Germinal center (tissue), 1 donor: ENCODE data around the gene CD40.

ENCODE experiments used
- DNase-seq: peaks from one replicate; pipeline ENCODE4 v3.0.0; 2012; ENCODE audit warnings: mixed read lengths, low spot score

Gene CD40

DNA sequence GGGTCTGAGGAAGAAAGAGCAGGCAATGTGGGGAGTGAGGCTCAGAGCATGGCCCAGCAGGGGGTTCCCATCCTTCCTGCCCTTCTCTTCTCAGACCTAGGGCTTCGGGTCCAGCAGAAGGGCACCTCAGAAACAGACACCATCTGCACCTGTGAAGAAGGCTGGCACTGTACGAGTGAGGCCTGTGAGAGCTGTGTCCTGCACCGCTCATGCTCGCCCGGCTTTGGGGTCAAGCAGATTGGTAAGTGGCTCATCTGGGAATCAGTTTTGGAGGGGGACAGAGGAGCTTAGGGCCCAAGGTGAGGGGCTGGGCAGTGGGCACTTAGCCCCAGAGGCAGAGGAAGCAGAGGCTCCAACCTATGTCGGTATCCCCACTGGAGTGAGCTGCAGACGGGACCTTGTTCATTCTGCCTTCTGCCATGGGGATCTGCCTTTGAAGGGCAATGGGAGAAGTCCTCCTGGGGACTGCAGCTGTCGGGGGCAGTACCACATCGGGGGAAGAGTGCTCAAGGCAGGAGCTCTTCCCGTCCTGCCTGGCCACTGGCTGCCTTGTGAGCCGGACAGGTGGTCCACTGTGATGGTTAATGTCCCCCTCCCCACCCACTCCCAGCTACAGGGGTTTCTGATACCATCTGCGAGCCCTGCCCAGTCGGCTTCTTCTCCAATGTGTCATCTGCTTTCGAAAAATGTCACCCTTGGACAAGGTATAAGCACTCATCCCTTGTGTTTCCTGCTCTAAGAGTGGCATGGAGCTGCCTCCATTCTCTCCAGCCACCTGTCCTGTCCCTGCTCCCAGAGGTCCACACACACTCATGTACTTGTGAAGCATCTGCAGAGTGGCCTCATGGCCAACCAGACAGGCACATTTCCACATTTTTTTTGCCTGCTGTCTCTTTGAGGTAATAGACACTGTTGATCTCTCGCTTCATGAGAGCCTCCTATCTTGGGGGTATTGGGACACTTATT is 4.7 kb downstream of the CD40 start:
- no peak for DNase-seq

DNA sequence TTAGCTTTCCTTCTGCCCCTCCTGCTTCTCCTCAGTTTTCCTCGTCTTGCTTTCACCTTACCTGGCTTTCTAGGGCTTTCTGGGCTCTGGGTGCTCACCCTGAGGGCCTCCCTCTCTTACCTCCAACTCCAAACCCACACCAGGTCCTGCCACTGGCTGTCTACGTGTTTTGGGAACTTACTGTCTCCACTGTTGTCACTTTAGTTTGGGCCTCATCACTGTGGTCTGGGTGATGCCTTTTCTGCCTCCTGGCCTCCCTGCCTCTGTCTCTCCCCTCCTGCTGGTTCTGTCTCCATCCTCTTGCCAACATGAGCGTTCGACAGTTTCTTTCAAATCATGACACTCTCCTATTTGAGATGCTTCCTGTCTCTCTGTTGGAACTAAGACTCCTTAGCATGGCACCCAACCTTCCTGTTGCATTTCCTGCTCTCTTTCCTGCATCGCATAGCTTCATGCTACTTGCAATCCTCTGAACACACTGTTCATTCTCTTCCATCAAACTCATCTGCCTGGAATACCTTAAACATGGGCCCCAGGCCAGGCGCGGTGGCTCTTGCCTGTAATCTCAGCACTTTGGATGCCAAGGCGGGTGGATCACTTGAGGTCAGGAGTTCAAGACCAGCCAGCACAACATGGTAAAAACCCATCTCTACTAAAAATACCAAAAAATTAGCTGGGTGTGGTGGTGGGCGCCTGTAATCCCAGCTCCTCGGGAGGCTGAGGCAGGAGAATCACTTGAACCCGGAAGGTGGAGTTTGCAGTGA is 5.5 kb downstream of the CD40 start:
- no peak for DNase-seq

DNA sequence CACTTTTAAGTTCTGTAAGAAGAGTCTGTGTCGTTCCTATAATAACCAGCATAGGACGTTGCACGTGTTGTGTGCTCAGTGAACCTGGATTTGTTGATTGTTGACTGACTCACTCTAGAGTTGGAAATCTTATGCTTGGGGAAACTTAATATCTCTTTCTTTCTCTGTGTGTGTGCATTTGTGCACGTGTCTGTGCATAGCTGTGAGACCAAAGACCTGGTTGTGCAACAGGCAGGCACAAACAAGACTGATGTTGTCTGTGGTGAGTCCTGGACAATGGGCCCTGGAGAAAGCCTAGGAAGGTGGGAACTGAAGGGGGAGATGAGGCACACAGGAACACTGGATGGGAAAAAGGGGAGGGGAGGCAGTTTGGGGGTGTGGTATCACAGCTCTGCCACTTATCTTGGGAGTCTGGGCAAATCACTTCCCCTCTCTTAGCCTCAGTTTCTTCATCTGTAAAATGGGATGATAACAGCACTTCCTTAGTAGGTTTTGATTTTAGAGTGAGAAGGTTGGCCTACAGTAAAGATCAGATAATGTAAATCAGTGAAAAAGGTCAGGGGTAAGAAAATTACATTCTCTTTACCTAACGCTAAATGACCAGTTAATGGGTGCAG is 8.4 kb downstream of the CD40 start:
- no peak for DNase-seq

DNA sequence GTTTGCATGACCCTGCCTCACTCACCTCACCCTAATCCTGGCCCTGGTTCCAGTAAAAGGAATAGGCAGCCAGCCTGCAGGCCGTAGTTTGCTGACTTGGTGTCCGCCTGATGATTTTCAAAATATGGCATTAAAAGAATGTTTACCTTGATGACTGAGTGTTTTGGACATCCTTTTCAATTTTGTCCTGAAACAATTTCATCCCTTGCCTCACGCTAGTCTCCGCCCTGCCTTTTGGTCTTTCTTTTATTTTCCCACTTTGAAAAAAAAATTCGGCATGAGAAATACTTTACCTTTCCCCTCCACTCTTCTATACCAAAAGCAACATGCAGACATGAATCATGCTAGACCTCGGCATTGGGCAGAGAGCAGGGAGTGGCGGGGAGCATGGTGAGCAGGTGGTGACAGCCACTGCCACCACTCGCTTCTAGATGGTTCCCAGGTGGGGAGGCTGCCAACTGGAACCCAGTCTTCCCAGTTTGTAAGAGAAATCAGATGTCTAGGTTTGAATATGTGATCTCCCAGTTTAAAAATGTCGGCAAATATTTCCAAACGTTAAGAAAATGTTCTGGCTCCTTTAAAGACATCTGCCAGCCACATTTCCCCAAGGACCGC is 9.4 kb downstream of the CD40 start:
- no peak for DNase-seq

DNA sequence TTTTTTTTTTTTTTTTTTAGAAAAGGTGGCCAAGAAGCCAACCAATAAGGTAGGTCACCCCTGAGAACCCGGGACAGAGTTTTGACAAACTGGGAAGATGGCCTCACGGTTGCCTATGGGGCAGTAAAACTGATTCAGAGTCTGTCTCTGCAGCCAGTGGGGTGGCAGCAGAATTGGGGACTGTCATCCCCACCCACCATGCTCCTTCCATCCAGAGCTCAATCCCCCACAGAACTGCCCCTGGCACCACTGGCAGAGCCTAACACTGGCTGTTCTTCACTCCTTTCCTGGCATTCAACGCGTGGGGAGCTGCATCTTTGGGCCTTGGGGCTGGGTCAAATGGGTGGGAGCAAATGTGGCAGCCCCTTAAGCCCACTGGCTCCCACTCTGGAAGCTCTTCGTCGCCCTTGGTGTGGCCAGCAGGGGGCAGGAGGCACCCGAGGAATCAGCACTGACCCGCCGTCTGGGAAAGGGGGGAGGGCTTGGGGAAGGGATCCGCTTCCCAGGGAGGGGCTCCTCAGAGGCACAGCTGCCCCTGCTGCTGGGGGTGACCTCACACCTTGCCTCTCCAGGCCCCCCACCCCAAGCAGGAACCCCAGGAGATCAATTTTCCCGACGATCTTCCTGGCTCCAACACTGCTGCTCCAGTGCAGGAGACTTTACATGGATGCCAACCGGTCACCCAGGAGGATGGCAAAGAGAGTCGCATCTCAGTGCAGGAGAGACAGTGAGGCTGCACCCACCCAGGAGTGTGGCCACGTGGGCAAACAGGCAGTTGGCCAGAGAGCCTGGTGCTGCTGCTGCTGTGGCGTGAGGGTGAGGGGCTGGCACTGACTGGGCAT is 10.4 kb downstream of the CD40 start:
- DNase-seq = no peak

DNA sequence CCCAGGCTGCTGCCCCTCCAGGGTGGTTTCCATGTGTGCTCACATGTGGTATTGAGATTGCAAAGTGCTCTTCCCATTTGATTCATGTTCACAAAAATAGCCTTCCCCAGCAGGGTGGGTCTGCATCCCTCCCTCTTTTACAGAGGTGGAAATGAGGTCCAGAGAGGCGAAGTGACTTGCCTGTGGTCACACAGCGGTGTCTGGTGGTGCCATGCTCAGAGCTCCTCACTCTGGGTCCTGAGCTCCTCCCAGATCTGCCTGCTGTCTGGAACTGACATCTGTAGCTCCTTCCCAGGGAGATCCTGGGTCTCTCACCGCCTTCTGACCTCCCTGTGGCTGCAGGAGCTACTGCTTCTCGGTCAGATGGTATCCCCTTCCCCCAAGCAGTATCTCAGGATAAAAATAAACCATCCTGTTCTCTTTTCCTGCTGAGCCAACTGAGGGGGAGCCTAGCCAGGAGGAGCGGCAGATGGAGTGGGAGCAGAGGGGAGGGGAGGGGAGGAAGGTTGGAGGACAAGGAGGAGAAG is 11.9 kb downstream of the CD40 start:
- DNase-seq = no peak

DNA sequence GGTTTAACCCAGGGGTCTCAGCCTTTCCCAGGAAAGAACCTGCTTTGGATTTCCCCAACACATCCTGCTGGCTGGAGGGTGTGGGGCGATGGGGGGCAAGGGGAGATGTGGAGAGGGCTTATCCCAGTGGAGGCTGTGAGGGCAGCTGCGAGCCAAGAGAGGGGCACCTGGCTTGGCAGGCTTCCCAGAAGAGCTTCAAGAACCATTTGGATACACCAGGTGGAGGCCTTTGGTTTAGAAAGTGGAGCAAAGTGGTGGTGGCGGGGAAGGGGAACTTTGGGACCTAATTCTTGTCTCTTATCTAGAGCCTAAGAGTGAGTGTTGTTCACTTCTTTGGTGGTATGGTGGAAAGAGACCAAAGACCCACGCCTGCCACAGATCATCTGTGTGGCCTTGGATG is 12.4 kb downstream of the CD40 start:
- no peak for DNase-seq

DNA sequence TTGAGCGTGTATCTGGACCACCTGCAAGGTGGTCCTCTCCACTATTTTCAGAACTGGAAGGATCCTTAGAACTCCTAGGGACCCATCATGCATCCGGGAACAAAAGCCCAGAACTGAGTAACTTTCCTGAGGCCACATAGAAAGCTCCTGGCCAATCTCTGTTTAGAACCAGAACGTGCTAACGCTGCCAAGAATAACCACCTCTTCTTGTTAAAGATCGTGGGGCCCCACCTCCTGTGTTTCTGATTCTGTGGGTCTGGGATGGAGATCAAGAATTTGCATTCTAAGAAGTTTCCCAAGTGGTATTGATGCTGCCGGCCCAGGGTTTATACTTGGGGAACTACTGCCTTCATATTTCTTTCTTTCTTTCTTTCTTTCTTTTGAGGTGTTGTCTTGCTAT is 13.3 kb downstream of the CD40 start:
- DNase-seq = no peak

DNA sequence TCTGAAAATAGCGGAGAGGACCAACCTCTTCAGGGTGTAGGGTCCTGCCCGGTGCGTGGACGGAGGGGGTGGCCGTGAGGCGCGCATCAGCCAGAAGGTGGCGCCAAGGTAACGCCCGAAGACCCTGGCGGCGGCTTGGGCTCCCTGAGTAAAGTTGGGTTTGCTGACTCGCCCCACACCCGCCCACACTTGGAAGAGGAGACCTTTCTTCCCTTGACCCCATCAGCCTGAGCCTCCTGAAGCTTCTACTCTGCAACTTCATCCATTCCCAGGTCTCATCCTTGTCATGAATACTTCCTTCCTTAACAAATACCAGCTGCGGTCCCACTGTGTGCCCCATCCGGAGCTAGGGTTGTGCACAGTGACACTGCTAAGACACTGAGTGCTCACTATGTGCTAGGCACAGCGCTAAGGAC is 14.6 kb downstream of the CD40 start:
- DNase-seq = peak; percentile 77

DNA sequence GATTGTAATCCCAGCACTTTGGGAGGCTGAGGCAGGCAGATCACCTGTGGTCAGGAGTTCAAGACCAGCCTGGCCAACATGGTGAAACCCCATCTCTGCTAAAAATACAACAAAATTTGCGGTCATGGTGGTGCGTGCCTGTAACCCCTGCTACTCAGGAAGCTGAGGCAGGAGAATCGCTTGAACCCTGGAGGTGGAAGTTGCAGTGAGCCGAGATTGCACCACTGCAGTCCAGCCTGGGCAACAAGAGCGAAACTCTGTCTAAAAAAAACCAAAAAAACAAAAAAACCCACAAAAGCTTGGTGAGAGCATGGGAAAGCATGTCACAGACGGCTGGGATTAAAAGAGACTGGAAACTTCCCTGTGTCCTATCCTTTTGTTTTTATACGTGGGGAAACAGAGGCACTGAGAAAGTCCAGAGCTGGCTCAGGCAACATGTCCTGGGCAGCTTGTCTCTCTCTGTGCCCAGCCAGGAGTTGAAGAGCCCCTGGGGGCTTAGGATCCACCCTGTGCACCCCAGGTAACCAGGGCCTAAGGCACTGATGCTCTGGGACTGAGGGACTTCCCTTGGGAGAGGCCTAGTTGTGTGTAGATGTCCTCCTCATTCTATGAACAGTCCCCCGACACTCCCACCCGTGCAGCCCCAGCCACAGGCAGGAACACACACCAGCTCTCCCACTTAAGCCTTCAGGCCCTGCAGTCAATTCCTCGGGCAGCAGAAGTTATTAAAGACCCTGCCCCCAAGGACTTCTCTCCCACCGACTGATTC is 16.0 kb downstream of the CD40 start:
- DNase-seq = no peak

DNA sequence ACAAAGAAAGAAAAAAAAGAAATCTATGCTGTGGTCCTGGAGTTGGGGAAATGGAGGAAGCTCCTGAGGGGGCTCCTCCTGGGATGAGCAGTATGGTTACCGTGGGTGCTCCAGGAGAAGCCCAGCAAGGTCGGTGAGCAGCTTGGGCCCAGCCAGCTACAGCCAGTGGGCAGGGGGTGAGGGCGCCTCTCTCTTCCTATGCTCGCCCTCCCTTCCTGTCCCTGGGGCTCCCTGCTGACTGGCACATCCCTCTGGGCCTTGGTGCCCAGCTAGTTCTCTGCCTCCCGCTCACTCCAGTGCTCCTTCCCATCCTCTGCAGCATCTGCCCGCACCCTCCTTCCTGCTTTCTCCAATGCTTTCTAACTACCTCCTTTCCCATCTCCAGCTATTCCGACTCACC is 16.6 kb downstream of the CD40 start:
- DNase-seq = no peak

DNA sequence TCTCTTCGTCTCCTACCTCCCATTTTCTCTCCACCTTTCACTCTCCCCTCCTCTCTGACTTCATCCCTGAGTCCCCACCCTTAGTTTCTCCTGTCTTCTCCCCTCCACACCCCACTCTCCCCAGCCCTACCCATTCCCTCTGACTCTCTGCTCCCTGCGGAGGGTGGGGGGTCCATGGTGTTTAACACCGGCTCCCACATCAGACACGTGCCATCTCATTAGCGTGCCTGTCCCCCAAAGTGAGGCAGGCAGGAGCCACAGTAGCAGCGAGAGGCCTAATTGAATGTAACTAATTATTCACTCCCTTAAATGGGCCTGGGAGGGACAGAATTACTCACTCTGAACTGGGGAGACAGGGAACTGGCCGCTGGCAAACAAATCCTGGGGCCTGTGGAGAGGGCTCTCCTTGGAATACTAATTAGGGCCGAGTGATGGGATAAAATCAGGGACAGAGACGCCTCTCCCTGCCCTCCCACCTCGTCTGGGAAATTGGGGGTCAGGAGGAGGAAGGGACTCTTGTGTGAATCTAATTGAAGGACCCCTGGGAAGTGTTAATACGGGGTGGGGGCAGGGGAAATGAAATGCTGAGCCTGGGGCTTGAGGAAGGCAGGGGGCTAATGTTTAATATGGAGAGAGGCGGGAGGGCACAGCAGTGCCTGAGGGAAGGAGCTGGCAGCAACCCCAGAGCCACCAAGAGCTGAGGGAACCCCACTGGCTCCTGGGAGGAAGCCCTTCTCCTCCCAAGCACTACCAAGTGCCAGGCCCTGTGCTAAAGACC is 17.9 kb downstream of the CD40 start:
- no peak for DNase-seq

DNA sequence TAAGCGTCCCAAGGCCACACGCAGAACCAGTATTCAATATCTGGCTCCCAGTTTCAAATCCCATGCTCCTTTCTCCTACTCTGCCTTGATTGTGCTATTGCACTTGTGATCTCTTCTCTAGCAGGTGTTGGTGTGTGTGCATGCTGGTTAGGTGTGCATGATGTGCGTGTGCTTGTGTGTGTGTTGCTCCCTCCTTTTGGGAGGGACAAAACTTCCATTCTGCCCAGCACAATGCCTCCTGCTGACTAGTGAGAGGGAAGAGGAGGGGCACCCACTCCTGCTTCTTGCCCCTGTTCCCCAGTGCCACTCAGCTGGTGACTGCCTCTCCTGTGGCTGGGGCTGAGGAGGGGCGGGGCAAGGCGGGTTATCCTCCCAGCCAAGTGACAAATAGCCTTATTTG is 19.7 kb downstream of the CD40 start:
- DNase-seq = no peak

DNA sequence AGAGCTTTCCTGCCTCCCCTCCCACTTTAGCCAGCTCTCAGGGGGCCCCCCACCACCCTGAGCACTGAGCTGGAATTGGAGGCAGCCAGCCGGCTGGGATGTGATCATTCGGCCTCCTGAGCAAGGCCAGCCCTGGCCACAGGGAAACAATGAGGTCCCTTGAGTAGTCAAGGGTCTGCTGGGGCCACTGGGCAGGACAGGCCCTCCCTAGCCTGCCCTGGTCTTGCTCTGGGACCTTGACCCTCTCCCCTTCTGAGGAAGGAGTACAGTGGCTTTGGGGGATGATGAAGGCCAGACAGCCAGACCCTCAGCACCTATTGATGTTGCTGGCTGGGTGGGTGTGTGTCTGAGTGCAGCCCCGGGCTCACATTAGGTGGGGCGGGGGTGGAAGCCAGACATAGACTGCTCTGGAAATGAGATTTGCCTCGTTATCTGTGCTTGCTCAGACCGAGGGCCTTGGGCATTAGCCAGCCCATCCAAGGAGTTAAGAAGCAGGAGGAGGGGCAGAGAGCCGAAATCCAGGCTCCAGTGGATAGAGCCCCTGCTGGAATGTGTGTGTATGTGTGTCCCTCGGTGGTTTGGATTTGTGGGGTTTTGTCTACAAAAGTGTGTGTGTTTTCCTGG is 21.3 kb downstream of the CD40 start:
- DNase-seq = no peak

DNA sequence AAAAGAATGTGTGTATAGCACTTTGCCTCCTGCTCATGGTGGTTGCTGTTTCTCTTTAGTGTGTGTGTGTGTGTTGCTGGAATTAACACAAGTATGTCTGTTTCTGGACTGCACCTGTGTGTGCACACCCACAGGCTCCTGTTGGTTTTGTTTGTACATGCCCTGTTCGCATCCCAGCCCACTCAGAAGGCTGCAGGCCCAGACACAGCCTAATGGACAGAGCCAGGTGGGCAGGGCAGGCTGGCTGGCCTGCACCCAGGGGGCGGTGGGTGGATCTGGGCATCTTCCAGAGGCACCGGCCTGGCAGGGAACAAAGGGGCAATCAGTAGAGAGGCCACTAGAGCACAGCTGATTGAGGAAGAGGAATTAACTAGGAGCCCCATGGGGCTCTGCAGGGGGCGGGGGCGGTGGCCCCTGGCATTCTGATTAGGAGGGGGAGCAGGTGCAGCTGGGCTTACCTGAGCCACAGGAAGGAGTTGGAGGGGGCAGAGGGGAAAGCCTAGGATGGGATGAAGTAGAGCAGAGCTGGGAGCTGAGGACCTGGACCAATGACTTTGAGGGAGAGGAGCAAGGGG is 21.9 kb downstream of the CD40 start:
- DNase-seq = no peak

DNA sequence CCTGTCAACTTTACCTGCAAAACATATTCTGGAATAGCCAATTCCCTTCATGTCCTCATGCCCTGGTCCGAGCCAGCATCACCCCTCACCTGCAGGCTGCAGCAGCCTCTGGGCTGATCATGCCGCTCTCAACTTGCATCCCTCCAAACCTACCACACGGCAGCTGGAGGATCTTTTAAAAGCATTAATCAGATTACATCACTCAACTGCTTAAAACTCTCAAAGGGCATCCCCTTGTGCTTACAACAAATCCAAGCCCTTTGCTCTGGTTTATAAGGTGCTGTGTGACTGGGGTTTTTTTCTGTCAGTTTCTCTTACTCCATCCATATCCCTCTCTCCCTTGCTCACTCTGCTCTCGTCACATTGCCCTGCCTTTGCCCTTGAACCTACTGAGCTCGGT is 24.0 kb downstream of the CD40 start:
- DNase-seq = no peak

DNA sequence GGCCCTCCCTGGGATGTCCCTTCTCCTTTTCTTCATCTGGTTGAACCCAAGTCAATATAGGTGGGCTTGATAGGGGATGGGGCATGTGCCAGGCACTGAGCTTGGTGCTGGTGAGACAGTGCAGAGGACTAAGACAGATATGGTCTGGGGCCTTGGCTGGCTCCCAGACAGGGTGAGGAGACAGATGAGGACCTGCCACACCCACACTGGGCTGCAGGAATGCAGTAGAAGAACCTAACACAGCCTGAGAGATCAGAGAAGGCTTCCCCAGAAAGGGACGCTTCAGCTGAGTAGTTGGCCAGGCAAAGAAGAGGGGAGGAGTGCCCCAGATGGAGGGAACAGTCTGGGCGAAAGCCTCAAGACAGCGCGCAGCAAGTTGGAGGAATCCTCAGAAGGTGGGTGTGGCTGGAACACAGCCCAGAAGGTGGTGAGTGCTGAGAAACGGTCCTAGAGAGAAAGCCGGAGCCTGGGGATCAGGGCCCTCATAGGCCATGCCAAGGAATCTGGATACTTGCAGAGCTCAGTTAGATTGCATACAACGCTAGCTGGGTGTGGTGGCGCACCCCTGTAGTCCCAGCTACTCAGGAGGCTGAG is 26.4 kb downstream of the CD40 start:
- DNase-seq = no peak

DNA sequence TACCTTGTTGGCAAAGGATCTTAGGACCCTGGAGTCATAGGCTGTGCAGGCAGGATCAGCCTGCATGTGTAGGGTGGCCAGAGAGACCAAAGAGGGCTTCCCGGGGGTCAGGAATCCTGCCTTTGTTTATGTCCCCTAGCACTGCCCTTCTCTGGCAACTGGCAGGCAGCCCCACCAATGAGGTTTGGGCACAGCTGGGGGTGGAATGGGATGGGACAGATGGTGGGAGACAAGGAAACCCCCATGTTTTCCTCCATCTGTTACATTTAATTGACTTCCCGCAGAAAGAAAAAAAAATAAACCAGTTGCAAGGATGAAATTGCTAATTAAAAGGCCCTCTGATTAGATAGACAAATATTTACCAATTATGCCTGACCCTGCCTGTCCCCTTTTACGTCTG is 27.6 kb downstream of the CD40 start:
- no peak for DNase-seq
